ENCODE measurements around the gene PTP4A2. TPM values are rescaled to one million over a fixed set of nuclear protein-coding genes. Genes with fewer than 3 reads are reported as not detected.

Gene PTP4A2
- total RNA-seq, 2 donors from 2014 or later: 240 to 332 TPM

GRCh38 chr1:31981456-31981839 is 43.3 kb upstream of the PTP4A2 start:
- H3K27me3 ChIP-seq: no peaks in the 10 kb centered on the region
- no peak overlapping the region for H3K27ac ChIP-seq
- TF ChIP-seq CTCF (IDR thresholded peaks at IDR 0.05): no peak
- DNase-seq: no peak
- no peaks in the 10 kb centered on the region for H3K9me3 ChIP-seq
- H3K4me1 ChIP-seq: no peaks in the 10 kb centered on the region
- H3K9ac ChIP-seq (ENCODE audit: low read depth in 2 of 2, low read length in 2 of 2): no peak overlapping the region
- no peak overlapping the region for H3K4me3 ChIP-seq
- H3K36me3 ChIP-seq: no peaks in the 10 kb centered on the region
- intact Hi-C loops (cut with DNase I): no loop called here

GRCh38 chr1:31980835-31981455 is 42.8 kb upstream of the PTP4A2 start:
- intact Hi-C loops (cut with DNase I): no loop called here
- no peaks in the 10 kb centered on the region for H3K9me3 ChIP-seq
- no peaks in the 10 kb centered on the region for H3K36me3 ChIP-seq
- DNase-seq: no peak
- H3K4me1 ChIP-seq: no peaks in the 10 kb centered on the region
- no peak overlapping the region for H3K27ac ChIP-seq
- no peaks in the 10 kb centered on the region for H3K27me3 ChIP-seq
- no peak overlapping the region for H3K4me3 ChIP-seq
- H3K9ac ChIP-seq (ENCODE audit: low read depth in 2 of 2, low read length in 2 of 2): no peak overlapping the region
- TF ChIP-seq CTCF (IDR thresholded peaks at IDR 0.05): no peak

DNA sequence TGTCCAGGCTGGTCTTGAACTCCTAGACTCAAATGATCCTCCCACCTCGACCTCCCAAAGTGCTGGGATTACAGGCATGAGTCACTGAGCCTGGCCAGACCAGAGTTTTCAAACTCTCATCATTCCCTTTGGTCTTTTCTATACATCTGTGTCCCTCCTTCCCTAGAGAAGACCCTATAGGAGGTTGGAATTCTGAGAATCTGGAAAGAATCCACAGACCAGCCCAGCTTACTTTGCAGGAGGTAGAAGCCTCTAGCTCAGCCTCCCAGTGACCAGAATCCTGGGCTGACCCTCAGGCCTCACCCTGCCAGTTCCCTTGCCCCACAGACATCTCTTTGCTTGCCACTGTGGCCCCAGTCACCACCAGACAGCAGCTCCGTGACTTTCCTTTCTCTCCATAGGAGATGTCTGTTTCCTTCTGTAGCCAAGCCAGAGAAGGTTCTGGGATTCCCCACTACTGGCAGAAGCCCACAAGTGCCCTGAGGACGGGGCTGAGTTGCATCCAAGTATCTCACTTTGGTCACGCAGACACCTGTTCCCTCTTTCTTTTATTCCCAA is 40.8 kb upstream of the PTP4A2 start:
- intact Hi-C loops (cut with DNase I): loop anchor here (10.0 kb wide), 1 partner anchor 86 kb away; no protein-coding TSS in a partner anchor
- Histone ChIP-seq H3K9me3 (no peaks in the 10 kb centered on the region), H3K27ac (no peak overlapping the region), H3K36me3 (no peaks in the 10 kb centered on the region), H3K4me3 (no peak overlapping the region), H3K27me3 (no peaks in the 10 kb centered on the region), H3K4me1 (no peaks in the 10 kb centered on the region), H3K9ac (ENCODE audit: low read depth in 2 of 2, low read length in 2 of 2) (no peak overlapping the region)
- no peak for DNase-seq
- TF ChIP-seq CTCF (IDR thresholded peaks at IDR 0.05): no peak

DNA sequence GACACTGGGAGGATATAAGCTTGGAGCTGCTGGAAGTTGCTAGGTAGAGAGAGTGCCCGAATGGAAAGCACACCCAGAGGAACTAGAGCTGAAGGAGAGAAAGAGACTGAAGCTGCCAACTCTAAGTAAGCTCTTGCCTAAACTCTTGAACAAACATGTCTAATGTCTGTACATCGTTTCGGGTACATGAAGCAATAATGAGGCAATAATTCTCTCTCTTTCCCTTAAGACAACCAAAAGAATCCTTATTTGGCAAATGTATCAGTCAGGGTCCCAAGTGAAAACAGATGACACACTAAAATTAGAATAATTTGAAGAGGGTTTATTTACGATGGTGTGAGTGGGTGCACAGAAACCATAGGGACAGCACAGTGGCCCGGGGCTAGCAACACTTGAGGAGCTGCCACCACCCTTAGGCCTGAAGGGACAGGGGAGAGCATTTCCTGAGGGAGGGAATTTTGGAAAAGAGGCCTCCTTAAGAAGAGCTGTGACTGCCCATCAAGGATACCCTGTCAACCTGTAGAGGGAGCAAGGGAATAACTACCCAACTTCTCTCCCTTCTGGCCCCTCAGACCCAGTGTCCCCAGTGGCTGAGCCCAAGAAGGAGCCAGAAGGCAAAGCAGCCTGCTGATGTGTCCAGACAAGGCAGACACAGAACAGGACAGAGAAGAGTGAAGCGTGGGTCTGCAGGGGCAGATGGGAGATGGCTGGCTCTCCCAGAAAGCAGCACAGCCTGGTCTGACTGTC is 39.4 kb upstream of the PTP4A2 start:
- H3K9me3 ChIP-seq: no peaks in the 10 kb centered on the region
- no peak overlapping the region for H3K27ac ChIP-seq
- H3K36me3 ChIP-seq: no peaks in the 10 kb centered on the region
- H3K4me1 ChIP-seq: no peaks in the 10 kb centered on the region
- no peak for TF ChIP-seq CTCF (IDR thresholded peaks at IDR 0.05)
- intact Hi-C loops (cut with DNase I): loop anchor here (10.0 kb wide), 1 partner anchor 87 kb away; no protein-coding TSS in a partner anchor
- no peak overlapping the region for H3K9ac ChIP-seq (ENCODE audit: low read depth in 2 of 2, low read length in 2 of 2)
- no peaks in the 10 kb centered on the region for H3K27me3 ChIP-seq
- H3K4me3 ChIP-seq: no peak overlapping the region
- DNase-seq: no peak

GRCh38 chr1:31976401-31976800 is 38.2 kb upstream of the PTP4A2 start:
- Histone ChIP-seq H3K27me3 (no peaks in the 10 kb centered on the region), H3K4me1 (no peaks in the 10 kb centered on the region), H3K9me3 (no peaks in the 10 kb centered on the region), H3K36me3 (no peaks in the 10 kb centered on the region), H3K4me3 (no peak overlapping the region), H3K27ac (no peak overlapping the region), H3K9ac (ENCODE audit: low read depth in 2 of 2, low read length in 2 of 2) (no peak overlapping the region)
- DNase-seq: no peak
- TF ChIP-seq CTCF (IDR thresholded peaks at IDR 0.05): no peak
- intact Hi-C loops (cut with DNase I): loop anchor here (10.0 kb wide), 1 partner anchor 88 kb away; no protein-coding TSS in a partner anchor

All from colonic mucosa (tissue), 4 donors.